GM18520 (cell line): ENCODE measurements around the gene GSTA2.
A peak's percentile ranks its signal among the peaks of the same experiment; 100 is the strongest.
"Not testable (repeated sequence)": the region's sequence is repeated elsewhere in the genome, so short reads cannot be mapped to it uniquely, and the experiment has no call there.

ENCODE experiments used
- ATAC-seq: cut with Tn5 transposase; IDR thresholded peaks from one replicate; pipeline ENCODE4 v1.9.1; 2021; ENCODE audit not compliant: unreplicated experiment

GSTA2 gene

GRCh38 chr6:52726193-52726542 is 37.1 kb downstream of the GSTA2 start:
- no peak for ATAC-seq

- no peak for ATAC-seq
These were observed 37.6 kb downstream of the GSTA2 start for GRCh38 chr6:52725535-52726192.

- no peak for ATAC-seq
These were observed 38.1 kb downstream of the GSTA2 start for GRCh38 chr6:52725143-52725534.

- ATAC-seq, result peak; percentile 96
These were observed 38.7 kb downstream of the GSTA2 start for GRCh38 chr6:52724406-52725121.

DNA sequence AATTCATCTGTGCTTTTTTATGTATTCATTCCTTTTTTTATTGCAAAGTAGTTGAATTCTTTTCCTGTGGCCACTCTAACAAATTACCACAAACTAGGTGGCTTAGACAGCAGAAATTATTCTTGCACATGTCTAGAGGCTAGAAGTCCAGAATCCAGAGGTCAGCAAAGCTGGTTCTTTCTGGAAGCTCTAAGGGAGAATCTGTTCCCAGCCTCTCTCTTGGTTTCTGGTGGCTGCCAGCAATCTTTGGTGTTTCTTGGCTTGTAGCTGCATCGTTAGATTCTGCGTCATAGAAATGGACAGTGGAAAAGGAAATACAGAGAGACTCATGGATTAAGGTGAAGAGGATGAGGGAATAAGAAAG is 39.3 kb downstream of the GSTA2 start:
- ATAC-seq, result no peak

DNA sequence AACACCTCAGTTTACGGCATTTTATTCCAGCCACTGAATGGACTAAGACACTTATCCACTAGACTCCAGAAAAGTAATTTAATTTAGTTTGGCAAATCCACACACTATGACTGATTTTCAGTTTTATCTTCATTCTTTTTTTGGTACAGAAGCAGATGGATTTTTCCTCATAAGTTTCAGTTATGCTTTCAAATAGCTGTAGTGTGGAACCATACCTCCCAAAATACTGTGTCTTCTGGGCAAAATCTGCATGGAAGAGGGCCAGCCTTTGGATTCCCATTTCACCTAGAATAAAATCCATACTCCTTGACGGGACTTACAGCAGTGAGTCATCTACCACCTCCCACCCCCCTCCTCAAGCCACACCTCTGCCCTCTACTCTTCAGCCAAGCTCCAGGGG is 43.0 kb downstream of the GSTA2 start:
- no peak for ATAC-seq

DNA sequence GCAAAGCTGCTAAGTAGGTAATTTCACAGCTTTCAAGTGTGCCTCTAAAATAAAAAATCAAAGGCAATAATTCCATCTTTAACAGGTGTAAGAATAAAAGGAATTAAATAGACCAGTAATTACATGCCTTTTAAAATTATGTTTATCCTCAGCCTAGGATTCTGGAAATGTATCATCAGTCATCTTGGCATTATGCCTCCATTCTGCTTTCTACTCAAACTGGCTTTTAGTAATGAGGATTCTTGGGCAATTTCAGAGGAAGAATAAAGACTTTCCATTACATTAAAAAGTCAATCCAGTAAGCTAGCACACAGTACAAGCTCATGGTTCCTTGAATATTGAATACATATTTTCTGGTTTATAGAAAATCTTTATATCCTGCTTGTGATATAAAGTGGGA is 44.7 kb downstream of the GSTA2 start:
- ATAC-seq, result no peak

DNA sequence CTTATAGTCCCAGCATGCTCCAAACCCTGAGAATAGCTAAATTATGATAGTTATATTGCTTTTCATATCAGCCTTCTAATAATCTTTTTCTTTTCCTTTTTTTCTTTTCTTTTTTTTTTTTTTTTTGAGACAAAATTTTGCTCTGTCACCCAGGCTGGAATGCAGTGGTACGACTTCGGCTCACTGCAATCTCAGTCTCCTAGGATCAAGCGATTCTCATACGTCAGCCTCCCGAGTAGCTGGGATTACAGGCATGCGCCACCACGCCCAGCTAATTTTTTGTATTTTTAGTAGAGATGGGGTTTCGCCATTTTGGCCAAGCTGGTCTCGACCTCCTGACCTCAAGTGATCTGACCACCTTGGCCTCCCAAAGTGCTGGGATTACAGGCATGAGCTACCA is 48.5 kb downstream of the GSTA2 start:
- not testable (repeated sequence) for ATAC-seq

- ATAC-seq, result no peak
These were observed 51.1 kb downstream of the GSTA2 start for GRCh38 chr6:52712136-52712535.

- ATAC-seq, result no peak
These were observed 55.2 kb downstream of the GSTA2 start for GRCh38 chr6:52707963-52708680.

DNA sequence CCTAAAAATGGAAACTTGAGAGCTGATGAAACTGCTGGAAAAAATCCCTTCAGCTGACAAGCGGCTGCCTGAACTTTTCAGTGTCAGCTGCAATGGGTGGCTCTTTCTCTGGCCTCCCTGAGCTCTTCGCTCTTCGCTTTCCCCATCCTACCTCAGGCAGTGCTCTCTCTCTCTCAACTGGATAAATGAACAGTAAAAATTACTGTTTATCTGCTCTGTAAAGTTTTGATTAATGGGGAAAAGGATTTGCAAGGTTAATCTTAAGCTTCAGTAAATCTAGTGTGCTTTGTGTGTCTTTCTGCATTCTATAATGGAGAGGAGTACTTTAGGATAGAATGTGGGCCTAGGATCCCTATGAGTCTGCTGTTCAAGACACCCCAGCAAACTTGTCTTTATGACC is 57.3 kb downstream of the GSTA2 start:
- ATAC-seq, result no peak

DNA sequence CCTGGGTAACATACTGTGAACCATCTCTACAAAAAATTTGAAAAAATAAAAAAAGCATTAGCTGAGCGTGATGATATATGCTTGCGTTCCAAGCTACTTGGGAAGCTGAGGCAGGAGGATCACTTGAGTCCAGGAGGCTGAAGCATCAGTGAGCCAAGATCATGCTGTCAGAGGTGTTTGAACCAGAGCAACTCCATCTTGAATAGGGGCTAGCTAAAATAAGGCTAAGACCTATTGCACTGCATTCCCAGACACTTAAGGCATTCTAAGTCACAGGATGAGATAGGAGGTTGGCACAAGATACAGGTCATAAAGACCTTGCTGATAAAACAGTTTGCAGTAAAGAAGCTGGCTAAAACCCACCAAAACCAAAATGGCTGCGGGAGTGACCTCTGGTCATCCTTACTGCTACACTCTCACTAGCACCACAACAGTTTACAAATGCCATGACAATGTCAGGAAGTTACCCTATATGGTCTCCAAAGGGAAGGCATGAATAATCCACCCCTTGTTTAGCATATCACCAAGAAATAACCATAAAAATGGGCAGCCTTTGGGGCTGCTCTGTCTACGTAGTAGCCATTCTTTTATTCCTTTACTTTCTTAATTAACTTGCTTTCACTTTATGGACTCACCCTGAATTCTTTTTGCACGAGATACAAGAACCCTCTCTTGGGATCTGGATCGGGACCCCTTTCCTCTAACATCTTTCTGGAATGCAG is 58.3 kb downstream of the GSTA2 start:
- ATAC-seq, result not testable (repeated sequence)

DNA sequence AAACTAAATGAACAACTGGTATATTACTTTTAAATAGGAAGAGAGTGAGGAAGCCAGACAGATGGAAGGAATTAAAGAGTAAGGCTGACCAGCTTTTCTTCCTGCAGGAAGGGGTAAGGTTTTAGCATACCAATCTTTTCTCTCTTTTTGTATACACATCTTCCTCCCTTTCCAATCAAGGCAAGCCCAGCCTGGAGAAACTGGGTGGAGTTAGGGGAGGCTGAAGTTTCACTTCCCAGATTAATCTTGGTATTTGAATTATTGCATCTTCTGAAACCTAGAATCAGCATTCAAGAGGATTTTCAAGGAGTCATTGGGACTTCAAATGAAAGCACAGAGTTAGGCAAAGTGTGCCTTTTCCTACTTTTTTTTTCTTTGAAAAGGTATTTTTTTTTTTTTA is 59.2 kb downstream of the GSTA2 start:
- no peak for ATAC-seq
